ENCODE measurements around the gene ABCA1. TPM values are rescaled to one million over a fixed set of nuclear protein-coding genes. Genes with fewer than 3 reads are reported as not detected.
"Not testable (repeated sequence)": the region's sequence is repeated elsewhere in the genome, so short reads cannot be mapped to it uniquely, and the experiment has no call there.

ABCA1 gene
- total and polyA plus RNA-seq, 5 donors, result 3.5 to 14.2 (median 7.5) TPM

- no peaks in the 10 kb centered on the region for H3K27me3 ChIP-seq (ENCODE audit: control insufficient read depth, insufficient read depth)
- peaks cover 6% of the 10 kb centered on the region for H3K4me1 ChIP-seq (ENCODE audit: control insufficient read depth, insufficient read depth, low read length)
- no peak overlapping the region for H3K4me3 ChIP-seq (ENCODE audit: low read length)
- intact Hi-C loops (cut with DNase I), result no loop called here
- ATAC-seq (peak in 1 of 2 donors; percentile 10), DNase-seq (no peak)
- peak overlapping the region; percentile 59 for H3K27ac ChIP-seq (ENCODE audit: low read length)
- no peaks in the 10 kb centered on the region for H3K9me3 ChIP-seq (ENCODE audit: control insufficient read depth, low read length)
- WGBS, result 97% methylated on average over 2 of the region's 2 CpGs
These were observed 152.0 kb downstream of the ABCA1 start for GRCh38 chr9:104775976-104776375.

GRCh38 chr9:104775574-104775936 is 152.4 kb downstream of the ABCA1 start:
- Histone ChIP-seq H3K27me3 (ENCODE audit: control insufficient read depth, insufficient read depth) (no peaks in the 10 kb centered on the region), H3K4me3 (ENCODE audit: low read length) (no peak overlapping the region), H3K4me1 (ENCODE audit: control insufficient read depth, insufficient read depth, low read length) (peaks cover 6% of the 10 kb centered on the region), H3K27ac (ENCODE audit: low read length) (peak overlapping the region; percentile 59), H3K9me3 (ENCODE audit: control insufficient read depth, low read length) (no peaks in the 10 kb centered on the region)
- DNase-seq (no peak), ATAC-seq (peak in 1 of 2 donors; percentile 34)
- intact Hi-C loops (cut with DNase I), result no loop called here

- Histone ChIP-seq H3K27ac (ENCODE audit: low read length) (peak overlapping the region; percentile 72), H3K4me3 (ENCODE audit: low read length) (no peak overlapping the region), H3K4me1 (ENCODE audit: control insufficient read depth, insufficient read depth, low read length) (peaks cover 6% of the 10 kb centered on the region), H3K9me3 (ENCODE audit: control insufficient read depth, low read length) (no peaks in the 10 kb centered on the region), H3K27me3 (ENCODE audit: control insufficient read depth, insufficient read depth) (no peaks in the 10 kb centered on the region)
- ATAC-seq (peak; percentile 74 to 90), DNase-seq (no peak)
- intact Hi-C loops (cut with DNase I), result no loop called here
- WGBS, result 79% methylated on average over 11 of the region's 11 CpGs
These were observed 153.0 kb downstream of the ABCA1 start for GRCh38 chr9:104774831-104775573.

- intact Hi-C loops (cut with DNase I), result no loop called here
- DNase-seq, result no peak
- ATAC-seq, result no peak
- H3K9me3 ChIP-seq (ENCODE audit: control insufficient read depth, low read length), result no peaks in the 10 kb centered on the region
- H3K4me3 ChIP-seq (ENCODE audit: low read length), result no peak overlapping the region
- peaks cover 6% of the 10 kb centered on the region for H3K4me1 ChIP-seq (ENCODE audit: control insufficient read depth, insufficient read depth, low read length)
- WGBS, result 30% methylated on average over 1 of the region's 1 CpG
- H3K27ac ChIP-seq (ENCODE audit: low read length), result no peak overlapping the region
- no peaks in the 10 kb centered on the region for H3K27me3 ChIP-seq (ENCODE audit: control insufficient read depth, insufficient read depth)
These were observed 153.8 kb downstream of the ABCA1 start for GRCh38 chr9:104774132-104774531.

- 38% methylated on average over 5 of the region's 5 CpGs for WGBS
- peak overlapping the region; percentile 29 for H3K4me3 ChIP-seq (ENCODE audit: low read length)
- intact Hi-C loops (cut with DNase I), result no loop called here
These were observed 155.0 kb downstream of the ABCA1 start for GRCh38 chr9:104772714-104773510.

GRCh38 chr9:104769655-104770054 is 158.3 kb downstream of the ABCA1 start:
- DNase-seq (no peak), ATAC-seq (no peak)
- intact Hi-C loops (cut with DNase I), result no loop called here
- Histone ChIP-seq H3K27ac (ENCODE audit: low read length) (no peak overlapping the region), H3K4me3 (ENCODE audit: low read length) (no peak overlapping the region), H3K4me1 (ENCODE audit: control insufficient read depth, insufficient read depth, low read length) (peaks cover under 1% of the 10 kb centered on the region), H3K9me3 (ENCODE audit: control insufficient read depth, low read length) (no peaks in the 10 kb centered on the region), H3K27me3 (ENCODE audit: control insufficient read depth, insufficient read depth) (no peaks in the 10 kb centered on the region)
- WGBS, result 75% methylated on average over 2 of the region's 2 CpGs

More at GRCh38 chr9:104772714-104773510, 155.0 kb downstream of the ABCA1 start:
- DNase-seq (no peak), ATAC-seq (peak; percentile 60 to 64)
- Histone ChIP-seq H3K27ac (ENCODE audit: low read length) (no peak overlapping the region), H3K9me3 (ENCODE audit: control insufficient read depth, low read length) (no peaks in the 10 kb centered on the region), H3K27me3 (ENCODE audit: control insufficient read depth, insufficient read depth) (no peaks in the 10 kb centered on the region), H3K4me1 (ENCODE audit: control insufficient read depth, insufficient read depth, low read length) (peaks cover 6% of the 10 kb centered on the region)

- H3K4me1 ChIP-seq (ENCODE audit: control insufficient read depth, insufficient read depth, low read length); H3K27me3 ChIP-seq (ENCODE audit: control insufficient read depth, insufficient read depth); H3K4me3 ChIP-seq (ENCODE audit: low read length); H3K27ac ChIP-seq (ENCODE audit: low read length); DNase-seq; H3K9me3 ChIP-seq (ENCODE audit: control insufficient read depth, low read length); ATAC-seq; intact Hi-C loops (cut with DNase I): not testable (repeated sequence)
- WGBS, result 98% methylated on average over 12 of the region's 12 CpGs
These were observed 158.9 kb downstream of the ABCA1 start for GRCh38 chr9:104769029-104769428.

GRCh38 chr9:104767507-104767906 is 160.4 kb downstream of the ABCA1 start:
- intact Hi-C loops (cut with DNase I), result no loop called here
- Histone ChIP-seq H3K27me3 (ENCODE audit: control insufficient read depth, insufficient read depth) (no peaks in the 10 kb centered on the region), H3K4me1 (ENCODE audit: control insufficient read depth, insufficient read depth, low read length) (peaks cover 2% of the 10 kb centered on the region), H3K9me3 (ENCODE audit: control insufficient read depth, low read length) (no peaks in the 10 kb centered on the region), H3K4me3 (ENCODE audit: low read length) (no peak overlapping the region), H3K27ac (ENCODE audit: low read length) (no peak overlapping the region)
- 99% methylated on average over 3 of the region's 3 CpGs for WGBS
- DNase-seq, result no peak
- ATAC-seq, result no peak

- H3K4me1 ChIP-seq (ENCODE audit: control insufficient read depth, insufficient read depth, low read length), result peaks cover 2% of the 10 kb centered on the region
- no peaks in the 10 kb centered on the region for H3K27me3 ChIP-seq (ENCODE audit: control insufficient read depth, insufficient read depth)
- H3K4me3 ChIP-seq (ENCODE audit: low read length), result no peak overlapping the region
- no peak for ATAC-seq
- intact Hi-C loops (cut with DNase I), result no loop called here
- H3K27ac ChIP-seq (ENCODE audit: low read length), result no peak overlapping the region
- no peak for DNase-seq
- no peaks in the 10 kb centered on the region for H3K9me3 ChIP-seq (ENCODE audit: control insufficient read depth, low read length)
- WGBS, result 96% methylated on average over 7 of the region's 7 CpGs
These were observed 161.9 kb downstream of the ABCA1 start for GRCh38 chr9:104766025-104766424.

- intact Hi-C loops (cut with DNase I), result no loop called here
- Histone ChIP-seq H3K4me3 (ENCODE audit: low read length) (no peak overlapping the region), H3K9me3 (ENCODE audit: control insufficient read depth, low read length) (no peaks in the 10 kb centered on the region), H3K27me3 (ENCODE audit: control insufficient read depth, insufficient read depth) (no peaks in the 10 kb centered on the region), H3K4me1 (ENCODE audit: control insufficient read depth, insufficient read depth, low read length) (peaks cover 2% of the 10 kb centered on the region), H3K27ac (ENCODE audit: low read length) (no peak overlapping the region)
- DNase-seq (no peak), ATAC-seq (no peak)
- WGBS, result 58% methylated on average over 5 of the region's 5 CpGs
These were observed 162.8 kb downstream of the ABCA1 start for GRCh38 chr9:104765138-104765537.

- Histone ChIP-seq H3K27ac (ENCODE audit: low read length) (peak overlapping the region; percentile 37), H3K9me3 (ENCODE audit: control insufficient read depth, low read length) (no peaks in the 10 kb centered on the region), H3K4me3 (ENCODE audit: low read length) (no peak overlapping the region), H3K4me1 (ENCODE audit: control insufficient read depth, insufficient read depth, low read length) (no peaks in the 10 kb centered on the region), H3K27me3 (ENCODE audit: control insufficient read depth, insufficient read depth) (no peaks in the 10 kb centered on the region)
- DNase-seq (no peak), ATAC-seq (peak in 1 of 2 donors; percentile 48)
- intact Hi-C loops (cut with DNase I), result no loop called here
- WGBS, result 39% methylated on average over 3 of the region's 3 CpGs
These were observed 169.0 kb downstream of the ABCA1 start for GRCh38 chr9:104758974-104759373.
